ENCODE results near the gene MECR.
"Not testable (repeated sequence)": the region's sequence is repeated elsewhere in the genome, so short reads cannot be mapped to it uniquely, and the experiment has no call there.

MECR gene

GRCh38 chr1:29237129-29237821 lies 6.5 kb upstream of the MECR start:
- H3K4me3 ChIP-seq (replicated peaks; ENCODE audit: low read depth, low read length): peak overlapping the region; percentile 91
- no peak for TF ChIP-seq CTCF (IDR thresholded peaks at IDR 0.05; ENCODE audit: low read depth, low read length, missing control alignments)
- DNase-seq (ENCODE audit: extremely low read depth, low read depth): no peak

GRCh38 chr1:29236712-29237128 lies 6.0 kb upstream of the MECR start:
- peak overlapping the region; percentile 91 for H3K4me3 ChIP-seq (replicated peaks; ENCODE audit: low read depth, low read length)
- no peak for TF ChIP-seq CTCF (IDR thresholded peaks at IDR 0.05; ENCODE audit: low read depth, low read length, missing control alignments)
- DNase-seq (ENCODE audit: extremely low read depth, low read depth): no peak

GRCh38 chr1:29235955-29236711 lies 5.4 kb upstream of the MECR start, which contains the start of gene PTPRU:
Gene PTPRU, plus strand, starts transcription at chr1:29236522. Its CDS starts 123 bp downstream, at chr1:29236645.
- TF ChIP-seq CTCF (IDR thresholded peaks at IDR 0.05; ENCODE audit: low read depth, low read length, missing control alignments): peak; percentile 28
- DNase-seq (ENCODE audit: extremely low read depth, low read depth): no peak
- H3K4me3 ChIP-seq (replicated peaks; ENCODE audit: low read depth, low read length): peak within 1 kb of the TSS; percentile 91

- not testable (repeated sequence) for DNase-seq (ENCODE audit: extremely low read depth, low read depth); H3K4me3 ChIP-seq (replicated peaks; ENCODE audit: low read depth, low read length)
These were observed 4.1 kb upstream of the MECR start for GRCh38 chr1:29234881-29235280.

- TF ChIP-seq CTCF (IDR thresholded peaks at IDR 0.05; ENCODE audit: low read depth, low read length, missing control alignments): no peak
- DNase-seq (ENCODE audit: extremely low read depth, low read depth): no peak
- H3K4me3 ChIP-seq (replicated peaks; ENCODE audit: low read depth, low read length): no peak overlapping the region
These were observed 3.7 kb upstream of the MECR start for GRCh38 chr1:29234471-29234870.

- no peak for DNase-seq (ENCODE audit: extremely low read depth, low read depth)
- no peak for TF ChIP-seq CTCF (IDR thresholded peaks at IDR 0.05; ENCODE audit: low read depth, low read length, missing control alignments)
- H3K4me3 ChIP-seq (replicated peaks; ENCODE audit: low read depth, low read length): no peak overlapping the region
These were observed 3.0 kb upstream of the MECR start for GRCh38 chr1:29233693-29234092.

- no peak for TF ChIP-seq CTCF (IDR thresholded peaks at IDR 0.05; ENCODE audit: low read depth, low read length, missing control alignments)
- DNase-seq (ENCODE audit: extremely low read depth, low read depth): no peak
- H3K4me3 ChIP-seq (replicated peaks; ENCODE audit: low read depth, low read length): no peak overlapping the region
These were observed 1.7 kb upstream of the MECR start for GRCh38 chr1:29232387-29232786.

Measured in HFF-Myc (cell line).